GM10266 (cell line): ENCODE measurements around the gene ACSM3.

Source experiments
- DNase-seq: peaks from one replicate; pipeline ENCODE4 v3.0.0; 2012; ENCODE audit errors: extremely low spot score
- CTCF ChIP-seq: IDR thresholded peaks from 2 replicates; pipeline ENCODE4 v1.5.1; 2012; ENCODE audit warnings: mild to moderate bottlenecking, low read depth; ENCODE audit not compliant: control insufficient read depth, insufficient read depth; ENCODE audit errors: missing control alignments

Gene ACSM3

GRCh38 chr16:20822521-20823325 is 58.9 kb downstream of the ACSM3 start:
- no peak for DNase-seq
- no peak for TF ChIP-seq CTCF

GRCh38 chr16:20826039-20826566 is 62.3 kb downstream of the ACSM3 start:
- TF ChIP-seq CTCF: no peak
- DNase-seq: no peak

- no peak for TF ChIP-seq CTCF
- no peak for DNase-seq
Measured at GRCh38 chr16:20829536-20829935, 65.7 kb downstream of the ACSM3 start.

GRCh38 chr16:20830372-20830771 is 66.6 kb downstream of the ACSM3 start:
- DNase-seq: no peak
- TF ChIP-seq CTCF: no peak

- DNase-seq: no peak
- TF ChIP-seq CTCF: no peak
Measured at GRCh38 chr16:20833086-20833485, 69.3 kb downstream of the ACSM3 start.

GRCh38 chr16:20838240-20838639 is 74.4 kb downstream of the ACSM3 start:
- TF ChIP-seq CTCF: no peak
- DNase-seq: no peak

- no peak for DNase-seq
- TF ChIP-seq CTCF: no peak
Measured at GRCh38 chr16:20839504-20839903, 75.7 kb downstream of the ACSM3 start.
